Inferior parietal cortex (tissue), 1 donor: ENCODE results near the gene NSD1.
"Not testable (repeated sequence)": the region's sequence is repeated elsewhere in the genome, so short reads cannot be mapped to it uniquely, and the experiment has no call there.

ENCODE experiments used
- DNase-seq: peaks from one replicate; pipeline ENCODE4 v3.0.0-alpha.2; 2016; ENCODE audit errors: extremely low spot score

Gene NSD1

DNA sequence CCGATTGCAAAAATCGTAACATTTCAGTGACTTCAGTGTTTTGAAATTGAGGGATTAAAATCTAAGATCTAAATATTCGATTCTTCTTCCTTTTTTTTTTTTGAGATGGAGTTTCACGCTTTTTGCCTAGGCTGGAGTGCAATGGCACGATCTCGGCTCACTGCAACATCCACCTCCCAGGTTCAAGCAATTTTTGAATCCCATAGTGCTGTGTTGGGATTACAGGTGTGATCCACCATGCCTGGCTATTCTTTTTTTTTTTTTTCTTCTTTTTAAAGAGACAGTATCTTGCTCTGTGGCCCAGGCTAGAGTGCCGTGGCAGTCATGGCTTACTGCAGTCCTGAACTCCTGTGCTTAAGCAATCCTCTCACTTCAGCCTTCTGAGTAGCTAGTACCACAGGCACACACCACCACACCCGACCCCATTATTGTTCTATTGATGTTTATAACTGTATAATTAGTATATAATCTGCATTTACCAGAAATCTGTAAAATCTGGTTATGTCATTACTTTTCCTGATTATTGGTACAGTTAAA lies 42.7 kb downstream of the NSD1 start:
- no peak for DNase-seq

GRCh38 chr5:177177847-177178437 lies 44.4 kb downstream of the NSD1 start:
- not testable (repeated sequence) for DNase-seq

DNA sequence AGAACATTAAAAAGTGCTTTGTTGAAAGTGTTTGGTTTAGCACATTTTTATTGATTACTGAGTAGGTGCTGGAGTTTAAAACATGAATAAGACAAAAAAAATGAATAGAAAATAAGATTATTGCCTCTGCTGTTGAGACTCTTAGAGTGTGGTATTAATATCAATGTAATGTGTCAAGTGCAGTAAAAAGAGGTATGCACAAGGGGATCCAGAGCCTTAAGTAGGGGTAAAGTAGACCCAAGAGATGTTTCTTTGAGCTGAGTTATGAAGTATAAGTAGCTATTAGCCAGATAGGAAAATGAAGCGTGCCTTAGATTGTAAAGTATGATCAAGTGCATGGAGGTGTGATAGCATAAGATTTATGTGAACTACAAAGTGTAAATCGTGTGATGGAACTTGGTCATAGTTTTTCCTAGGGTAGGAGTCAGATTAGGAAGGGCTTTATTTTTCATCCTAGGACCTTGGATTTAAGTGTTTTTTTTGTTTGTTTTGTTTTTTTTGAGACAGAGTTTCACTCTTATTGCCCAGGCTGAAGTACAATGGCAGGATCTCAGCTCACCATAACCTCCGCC lies 45.2 kb downstream of the NSD1 start:
- no peak for DNase-seq

GRCh38 chr5:177179431-177179830 lies 45.9 kb downstream of the NSD1 start:
- DNase-seq: no peak

DNA sequence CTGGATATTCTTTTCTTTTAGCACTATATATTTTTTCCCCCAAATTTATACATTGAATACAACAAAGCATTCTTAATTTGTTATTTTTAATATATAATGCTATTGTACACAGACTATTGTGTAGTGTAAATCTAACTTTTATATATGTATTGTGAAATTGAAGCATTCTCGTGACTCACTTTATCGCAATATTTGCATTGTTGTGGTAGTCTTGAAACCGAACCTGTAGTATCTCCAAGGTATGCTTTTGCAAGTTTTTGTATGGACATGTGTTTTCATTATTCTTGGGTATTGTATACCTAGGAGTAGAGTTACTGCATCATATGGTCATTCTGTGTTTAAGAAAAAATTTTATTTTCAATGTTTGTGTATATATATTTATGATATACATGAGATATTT lies 49.6 kb downstream of the NSD1 start:
- DNase-seq: no peak

- DNase-seq: no peak
These were observed 50.3 kb downstream of the NSD1 start for GRCh38 chr5:177183766-177184360.

DNA sequence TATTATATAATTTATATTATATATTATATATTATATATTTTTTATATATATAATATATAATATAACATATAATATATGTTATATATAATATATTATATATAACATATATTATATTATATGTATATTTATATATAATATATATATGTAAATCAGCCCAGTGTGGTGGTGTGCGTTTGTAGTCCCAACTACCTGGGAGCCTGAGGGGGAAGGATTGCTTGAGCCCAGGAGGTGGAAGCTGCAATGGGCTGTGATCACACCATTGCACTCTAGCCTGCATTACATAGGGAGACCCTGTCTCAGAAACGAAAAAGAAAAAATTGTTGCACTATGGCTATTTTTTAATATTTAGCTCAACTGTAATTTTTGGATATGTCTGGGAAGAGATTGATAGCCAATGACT lies 52.4 kb downstream of the NSD1 start:
- DNase-seq: no peak

GRCh38 chr5:177186645-177187044 lies 53.1 kb downstream of the NSD1 start:
- DNase-seq: no peak

GRCh38 chr5:177188775-177189174 lies 55.2 kb downstream of the NSD1 start:
- no peak for DNase-seq

- no peak for DNase-seq
These were observed 55.8 kb downstream of the NSD1 start for GRCh38 chr5:177189416-177189815.

GRCh38 chr5:177189965-177190364 lies 56.4 kb downstream of the NSD1 start:
- DNase-seq: no peak

GRCh38 chr5:177194268-177194667 lies 60.7 kb downstream of the NSD1 start:
- no peak for DNase-seq

- DNase-seq: no peak
These were observed 61.9 kb downstream of the NSD1 start for GRCh38 chr5:177195307-177195952.

- no peak for DNase-seq
These were observed 65.2 kb downstream of the NSD1 start for GRCh38 chr5:177198738-177199137.

DNA sequence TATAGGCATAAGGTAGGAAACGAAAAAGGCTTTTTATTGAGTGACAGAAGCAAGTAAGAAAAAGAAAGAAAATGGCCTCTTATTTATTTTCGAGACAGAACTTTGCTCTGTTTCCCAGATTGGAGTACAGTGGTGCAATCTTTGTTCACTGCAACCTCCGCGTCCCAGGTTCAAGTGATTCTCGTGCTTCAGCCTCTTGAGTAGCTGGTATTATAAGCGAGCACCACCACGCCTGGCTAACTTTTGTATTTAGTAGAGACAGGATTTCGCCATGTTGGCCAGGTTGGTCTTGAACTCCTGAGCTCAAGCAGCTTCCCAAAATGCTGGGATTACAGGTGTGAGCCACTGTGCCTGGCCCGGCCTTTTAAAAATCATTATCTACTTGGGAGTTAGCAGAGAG lies 70.7 kb downstream of the NSD1 start:
- no peak for DNase-seq

DNA sequence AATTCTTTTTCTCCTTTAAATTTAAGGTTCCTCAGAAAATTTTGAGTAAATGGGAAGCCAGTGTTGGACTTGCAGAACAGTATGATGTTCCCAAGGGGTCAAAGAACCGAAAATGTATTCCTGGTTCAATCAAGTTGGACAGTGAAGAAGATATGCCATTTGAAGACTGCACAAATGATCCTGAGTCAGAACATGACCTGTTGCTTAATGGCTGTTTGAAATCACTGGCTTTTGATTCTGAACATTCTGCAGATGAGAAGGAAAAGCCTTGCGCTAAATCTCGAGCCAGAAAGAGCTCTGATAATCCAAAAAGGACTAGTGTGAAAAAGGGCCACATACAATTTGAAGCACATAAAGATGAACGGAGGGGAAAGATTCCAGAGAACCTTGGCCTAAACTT lies 76.0 kb downstream of the NSD1 start:
- DNase-seq: no peak

DNA sequence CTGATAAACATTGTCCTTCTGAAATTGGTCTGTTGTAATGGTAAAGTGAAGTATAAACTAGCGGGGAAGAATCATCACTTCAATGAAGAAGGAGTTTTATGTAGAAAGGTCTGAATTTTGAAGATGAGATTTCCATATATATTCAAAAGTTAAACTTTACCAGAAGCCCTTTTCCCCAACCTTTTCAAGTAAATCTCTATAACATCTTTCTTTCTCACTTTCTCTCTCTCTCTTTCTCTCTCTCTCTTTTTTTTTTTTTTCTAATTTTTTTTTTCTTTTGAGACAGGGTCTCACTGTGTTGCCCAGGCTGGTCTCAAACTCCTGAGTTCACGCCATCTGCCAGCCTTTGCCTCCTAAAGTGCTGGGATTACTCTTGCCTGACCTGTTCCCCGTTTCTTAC lies 78.7 kb downstream of the NSD1 start:
- DNase-seq: no peak

DNA sequence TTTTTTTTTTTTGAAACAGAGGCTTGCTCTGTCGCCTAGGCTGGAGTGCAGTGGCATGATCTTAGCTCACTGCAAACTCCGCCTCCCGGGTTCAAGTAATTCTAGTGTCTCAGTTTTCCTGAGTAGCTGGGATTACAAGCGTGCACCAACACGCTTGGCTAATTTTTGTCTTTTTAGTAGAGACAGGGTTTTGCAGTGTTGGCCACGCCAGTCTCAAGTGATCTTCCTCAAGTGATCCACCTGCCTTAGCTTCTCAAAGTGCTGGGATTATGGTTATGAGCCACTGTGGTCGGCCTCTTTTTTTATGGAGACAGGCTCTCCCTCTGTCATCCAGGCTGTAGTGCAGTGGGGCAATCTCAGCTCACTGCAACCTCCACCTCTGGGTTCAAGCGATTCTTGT lies 87.0 kb downstream of the NSD1 start:
- DNase-seq: no peak

DNA sequence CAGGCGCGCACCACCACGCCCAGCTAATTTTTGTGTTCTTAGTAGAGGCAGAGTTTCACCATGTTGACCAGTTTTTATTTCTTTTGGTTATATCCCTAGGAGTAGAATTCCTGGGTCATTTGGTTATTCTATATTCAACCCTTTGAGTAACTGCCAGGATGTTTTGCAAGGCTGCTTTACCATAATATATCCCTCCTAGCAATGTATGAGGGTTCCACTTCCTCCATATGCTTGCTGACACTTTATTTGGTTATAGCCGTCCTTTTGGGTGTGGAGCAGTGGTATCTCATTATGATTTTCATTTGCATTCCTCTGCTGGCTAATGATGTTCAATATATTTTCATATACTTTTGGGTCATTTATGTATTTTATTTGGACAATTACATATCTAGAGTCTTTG lies 88.7 kb downstream of the NSD1 start:
- no peak for DNase-seq

GRCh38 chr5:177225798-177226197 lies 92.2 kb downstream of the NSD1 start:
- DNase-seq: no peak

GRCh38 chr5:177226860-177227259 lies 93.3 kb downstream of the NSD1 start:
- DNase-seq: no peak

DNA sequence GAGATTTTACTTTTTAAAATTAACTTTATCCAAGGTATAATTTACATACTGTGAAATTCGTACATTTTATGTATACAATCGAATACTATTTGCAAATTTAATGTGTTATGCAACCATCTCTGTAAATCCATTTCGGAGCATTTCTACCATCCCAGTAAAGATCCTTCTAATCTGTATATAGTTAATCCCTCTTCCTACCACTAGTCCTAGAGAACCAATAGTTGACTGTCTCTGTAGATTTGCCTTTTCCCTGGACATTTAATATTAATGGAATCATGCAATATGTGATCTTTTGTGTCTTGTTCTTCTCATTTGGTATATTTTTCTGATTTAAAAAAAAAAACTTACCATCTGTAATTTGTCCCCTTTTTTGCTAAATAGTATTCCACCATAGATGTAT lies 95.2 kb downstream of the NSD1 start:
- DNase-seq: no peak

DNA sequence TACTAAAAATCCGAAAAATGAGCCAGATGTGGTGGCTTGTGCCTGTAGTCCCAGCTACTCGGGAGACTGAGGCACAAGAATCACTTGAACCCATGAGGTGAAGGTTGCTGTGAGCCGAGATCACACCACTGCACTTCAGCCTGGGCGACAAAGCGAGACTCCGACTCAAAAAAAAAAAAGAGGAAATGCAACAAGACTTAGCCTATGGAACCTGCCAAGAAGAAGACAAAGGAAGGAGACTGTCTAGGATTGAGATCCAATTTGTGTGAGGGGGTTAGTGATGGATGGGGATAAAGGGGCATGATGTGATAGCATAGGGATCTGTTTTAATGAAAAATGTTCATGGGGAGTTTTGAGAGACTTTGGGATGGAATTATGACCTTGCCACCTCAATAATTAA lies 97.1 kb downstream of the NSD1 start:
- DNase-seq: no peak
